Omental fat pad (tissue), 4 donors: Measurements from ENCODE around the gene RPL4. TPM values are rescaled to one million over a fixed set of nuclear protein-coding genes. Genes with fewer than 3 reads are reported as not detected.

ENCODE experiments used
- ATAC-seq: fragments of 150-250 bp; one replicate; pipeline ENCODE4 v1.9.1; 2016; ENCODE audit warnings: mild to moderate bottlenecking, moderate library complexity; ENCODE audit not compliant: low FRiP score
- DNase-seq: peaks from one replicate; pipeline ENCODE4 v3.0.0-alpha.2; 2019; ENCODE audit warnings: low spot score
- small RNA-seq: library from RNA; depleted of rRNA; stranded (forward); fragments of <200 nt; gene quantifications from one replicate; pipeline ENCODE3, GENCODE V24; 2016
- total RNA-seq, 4 donors: library from RNA; depleted of rRNA; stranded (reverse); fragments of >200 nt; gene quantifications; one replicate each; pipeline ENCODE4 v1.1.0, GENCODE V29; 2016
- TF ChIP-seq, protein P1 (sequence below), 3 donors: fragments of 450-650 bp; IDR thresholded peaks; one replicate each; pipeline ENCODE4 v1.5.1; 2016 to 2017; ENCODE audit warnings: antibody characterized with exemption in 3 of 3, mild to moderate bottlenecking in 3 of 3, moderate library complexity in 2 of 3

RPL4 gene
- total RNA-seq, 4 donors from 2014 or later: 2,591 to 3,358 (median 3,050) TPM

- DNase-seq: no peak
- TF ChIP-seq, protein P1, sequence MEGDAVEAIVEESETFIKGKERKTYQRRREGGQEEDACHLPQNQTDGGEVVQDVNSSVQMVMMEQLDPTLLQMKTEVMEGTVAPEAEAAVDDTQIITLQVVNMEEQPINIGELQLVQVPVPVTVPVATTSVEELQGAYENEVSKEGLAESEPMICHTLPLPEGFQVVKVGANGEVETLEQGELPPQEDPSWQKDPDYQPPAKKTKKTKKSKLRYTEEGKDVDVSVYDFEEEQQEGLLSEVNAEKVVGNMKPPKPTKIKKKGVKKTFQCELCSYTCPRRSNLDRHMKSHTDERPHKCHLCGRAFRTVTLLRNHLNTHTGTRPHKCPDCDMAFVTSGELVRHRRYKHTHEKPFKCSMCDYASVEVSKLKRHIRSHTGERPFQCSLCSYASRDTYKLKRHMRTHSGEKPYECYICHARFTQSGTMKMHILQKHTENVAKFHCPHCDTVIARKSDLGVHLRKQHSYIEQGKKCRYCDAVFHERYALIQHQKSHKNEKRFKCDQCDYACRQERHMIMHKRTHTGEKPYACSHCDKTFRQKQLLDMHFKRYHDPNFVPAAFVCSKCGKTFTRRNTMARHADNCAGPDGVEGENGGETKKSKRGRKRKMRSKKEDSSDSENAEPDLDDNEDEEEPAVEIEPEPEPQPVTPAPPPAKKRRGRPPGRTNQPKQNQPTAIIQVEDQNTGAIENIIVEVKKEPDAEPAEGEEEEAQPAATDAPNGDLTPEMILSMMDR (IDR thresholded peaks at IDR 0.05): no peak
- ATAC-seq: no peak
Measured at GRCh38 chr15:66452420-66452819, 52.2 kb downstream of the RPL4 start.

Small RNA genes lying within 50 kb of the gene (small RNA-seq; reads per million reads assigned to genes)
- not detected for gene MIR4512
- gene RF01159: not detected
- gene SNORD16: not detected
- gene SNORD18A: not detected
- not detected for gene SNORD18B
- not detected for gene SNORD18C

Other genes with a start within 250 kb of the RPL4 start
- 10 to 100 TPM; 24.4 to 60.8 (median 42.1) TPM for gene DIS3L, start 211.3 kb downstream of the RPL4 start, total RNA-seq
- gene TIPIN, start 148.2 kb downstream of the RPL4 start, total RNA-seq: 1 to 10 TPM; 2.3 to 5.8 (median 5.2) TPM
- 10 to 100 TPM; 49.3 to 63.2 (median 59.6) TPM for gene MAP2K1, start 117.9 kb downstream of the RPL4 start, total RNA-seq
- 10 to 100 TPM; 22.0 to 35.8 (median 26.4) TPM for gene SNAPC5, start 7.1 kb downstream of the RPL4 start, total RNA-seq
- 1 to 10 TPM; 2.5 to 4.8 (median 3.8) TPM for gene ZWILCH, start 471 bp upstream of the RPL4 start, total RNA-seq
- not detected for gene LCTL, start 61.1 kb upstream of the RPL4 start, total RNA-seq
- 10 to 100 TPM; 15.6 to 44.9 (median 23.8) TPM for gene SMAD6, start 197.4 kb upstream of the RPL4 start, total RNA-seq